WI38 (cell line): ENCODE data around the gene LY6G6D.

Source experiments
- H3K4me3 ChIP-seq: 2 replicates; pipeline ENCODE4 v1.5.1; 2011; ENCODE audit warnings: low read depth, mild to moderate bottlenecking, control low read depth, low read length
- CTCF ChIP-seq: IDR thresholded peaks from 2 replicates; pipeline ENCODE4 v1.5.1; 2012; ENCODE audit warnings: low read depth, mild to moderate bottlenecking, control low read depth, low read length

Gene LY6G6D

DNA sequence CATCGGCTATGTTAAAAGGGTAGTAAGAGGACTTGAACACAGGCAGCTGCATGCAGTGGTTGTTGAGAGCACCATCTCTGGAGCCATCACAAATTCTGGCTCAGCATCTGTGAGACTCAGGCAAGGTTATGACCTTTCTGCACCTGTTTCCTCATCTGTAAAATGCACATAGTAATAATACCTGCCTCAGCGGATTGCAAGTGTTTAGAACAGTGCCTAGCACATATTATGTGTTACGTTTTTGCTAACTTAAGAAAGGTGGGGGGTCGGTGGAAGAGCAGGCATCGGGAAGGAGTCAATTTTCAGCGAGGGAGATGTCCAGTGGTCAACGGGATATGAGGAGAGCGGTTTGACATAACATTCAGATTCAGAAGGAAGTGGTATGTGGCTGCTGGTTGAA lies 37.2 kb upstream of the LY6G6D start:
- no peak for TF ChIP-seq CTCF
- no peak overlapping the region for H3K4me3 ChIP-seq

DNA sequence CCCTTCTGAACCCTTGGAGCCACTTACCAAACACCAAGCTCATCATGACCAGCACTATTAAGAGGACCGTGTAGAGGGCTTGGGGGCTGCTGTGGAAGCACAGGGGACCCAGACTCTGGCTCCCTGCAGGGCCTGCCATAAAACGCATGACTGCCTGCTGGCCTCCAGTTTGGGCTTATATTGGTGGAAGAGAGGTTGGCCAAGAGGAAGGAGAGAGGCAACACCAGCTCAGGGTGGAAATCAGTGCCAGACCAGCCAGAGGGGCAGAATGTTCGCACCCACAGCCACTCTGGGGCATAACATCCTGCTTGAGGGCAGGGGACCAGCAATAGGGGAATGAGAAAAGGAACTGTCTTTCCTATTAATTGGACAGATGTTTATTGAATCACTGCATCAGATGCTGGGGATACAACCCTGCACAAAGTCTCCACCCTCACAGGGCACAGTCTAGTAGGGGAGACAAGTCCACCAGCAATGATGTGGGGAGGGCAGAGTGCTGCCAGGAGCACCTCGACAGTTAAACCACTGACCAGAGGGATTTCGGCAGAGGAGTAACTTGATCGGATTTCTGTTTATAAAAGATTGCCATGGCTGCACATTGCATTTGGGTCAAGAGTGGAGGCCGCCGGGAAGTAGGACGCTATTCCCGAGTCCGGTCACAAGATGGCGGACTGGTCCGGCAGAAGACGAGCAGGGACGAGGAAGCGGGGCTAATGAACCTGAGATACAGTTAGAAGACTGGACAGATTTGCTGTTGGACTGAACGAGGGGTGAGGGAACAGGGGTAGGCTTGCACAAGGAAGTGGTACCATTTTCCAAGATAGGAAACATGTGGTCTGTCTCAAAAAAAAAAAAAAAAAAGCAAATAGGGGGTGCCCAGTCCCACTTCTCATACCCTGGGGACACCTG lies 34.7 kb upstream of the LY6G6D start, which contains the start of gene LY6G5C:
TSS of gene LY6G5C (minus strand) at position 842 of the 909 bp plus-strand sequence. CDS start at position 148, 694 bp downstream.
- peak within 1 kb of the TSS; percentile 57 for H3K4me3 ChIP-seq

DNA sequence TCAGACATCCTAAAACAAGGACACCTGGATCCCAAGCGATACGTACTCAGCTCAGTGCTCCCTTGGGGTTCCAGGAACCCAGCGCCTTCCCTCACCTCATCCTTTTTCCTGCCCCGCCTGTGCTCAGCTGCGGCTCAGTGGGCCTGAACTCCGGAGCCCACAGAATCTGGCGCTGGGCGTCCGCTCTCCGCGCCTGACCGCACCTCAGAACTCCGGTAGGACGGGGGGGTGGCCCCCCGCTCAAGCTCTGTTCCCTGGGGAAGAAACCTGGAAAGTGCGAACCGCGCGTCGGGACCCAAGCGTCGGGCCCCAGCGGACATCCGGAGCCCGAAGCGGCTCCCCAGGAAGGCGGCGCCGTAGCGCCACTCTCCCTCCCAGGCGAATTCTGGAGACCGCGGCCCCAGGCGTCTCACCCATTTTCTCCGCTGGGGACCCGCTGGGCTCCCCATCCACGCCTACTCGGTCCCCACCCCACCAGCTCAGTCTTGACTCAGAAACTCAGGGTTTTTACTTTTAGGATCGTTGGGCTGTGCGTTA lies 33.9 kb upstream of the LY6G6D start:
- no peak for TF ChIP-seq CTCF
- peak overlapping the region; percentile 57 for H3K4me3 ChIP-seq

More for the DNA sequence above, 34.7 kb upstream of the LY6G6D start, which contains the start of gene LY6G5C:
- TF ChIP-seq CTCF = peak; percentile 54

- TF ChIP-seq CTCF = no peak
- H3K4me3 ChIP-seq = no peak overlapping the region
These were observed 31.6 kb upstream of the LY6G6D start for GRCh38 chr6:31683591-31683990.

- no peak for TF ChIP-seq CTCF
- no peak overlapping the region for H3K4me3 ChIP-seq
These were observed 28.7 kb upstream of the LY6G6D start for GRCh38 chr6:31686483-31686882.

DNA sequence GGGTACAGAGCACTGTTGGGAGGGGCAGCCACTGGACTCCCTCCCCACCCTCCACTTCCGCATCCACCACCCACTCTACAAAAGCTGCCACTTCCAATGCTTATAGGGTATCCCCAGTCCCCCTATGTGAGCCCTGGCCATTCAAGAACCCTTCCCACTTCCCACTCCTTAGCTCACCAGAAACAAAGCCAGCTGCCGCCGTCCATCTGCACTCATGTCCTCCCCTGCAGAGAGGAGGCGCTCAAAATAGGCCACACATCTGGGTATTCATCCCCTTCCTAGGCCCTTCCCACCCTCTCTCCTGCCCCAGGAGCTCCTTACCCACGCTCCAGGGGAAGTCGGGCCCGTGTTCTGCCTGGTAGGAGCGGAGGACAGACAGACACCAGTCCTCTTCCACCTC lies 27.8 kb upstream of the LY6G6D start:
- H3K4me3 ChIP-seq = no peak overlapping the region
- no peak for TF ChIP-seq CTCF

DNA sequence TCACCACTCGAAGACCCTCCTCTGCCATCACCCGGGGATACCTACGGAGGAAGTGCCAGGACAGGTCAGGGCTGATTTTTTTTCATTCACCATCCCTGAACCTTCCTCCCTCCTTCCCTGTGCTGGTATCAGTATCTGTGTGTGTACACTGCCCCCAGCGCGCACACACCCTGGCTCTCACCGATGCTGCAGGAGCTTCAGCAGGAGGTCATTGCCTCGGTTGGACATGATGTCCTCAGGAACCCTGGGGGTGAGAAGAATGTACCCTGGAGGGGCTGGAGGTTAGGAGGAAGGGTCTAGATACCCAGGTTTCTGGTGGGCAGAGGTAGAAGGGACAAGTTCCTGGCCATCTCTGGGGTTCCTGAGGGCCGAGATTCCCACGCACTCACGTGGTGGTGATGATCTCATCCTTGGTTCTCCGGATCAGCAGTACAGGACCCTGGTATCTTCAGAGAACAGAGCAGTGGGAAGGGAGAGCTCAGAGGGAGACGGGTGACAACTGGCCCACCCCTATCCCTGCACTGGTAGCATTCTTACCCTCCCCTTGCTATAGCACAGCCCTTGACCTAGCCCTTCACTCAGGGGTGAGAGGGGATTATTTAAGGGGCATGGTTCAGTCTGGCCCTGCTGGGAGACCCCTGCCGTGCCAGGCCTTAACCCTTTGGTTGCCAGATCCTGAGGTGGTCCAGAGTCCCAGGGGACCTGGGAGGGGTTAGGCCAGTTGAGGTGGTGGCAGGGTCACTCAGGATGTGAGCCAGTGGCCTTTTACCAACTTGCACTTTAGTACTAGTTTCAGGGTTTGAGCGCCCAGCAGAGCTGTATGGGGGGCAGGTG lies 27.1 kb upstream of the LY6G6D start:
- no peak for TF ChIP-seq CTCF
- no peak overlapping the region for H3K4me3 ChIP-seq
